ENCODE measurements around the gene PTX3.

- TF ChIP-seq CTCF (IDR thresholded peaks at IDR 0.05) (no peak), POLR2A (IDR thresholded peaks at IDR 0.05) (no peak)
These were observed 13.3 kb upstream of the PTX3 start for GRCh38 chr3:157423337-157423736.

Measured in tibial nerve (tissue), 3 donors.